ENCODE data around the gene BRSK1.

BRSK1 gene

GRCh38 chr19:55355213-55355821, 71.5 kb downstream of the BRSK1 start:
- no peak for DNase-seq

DNA sequence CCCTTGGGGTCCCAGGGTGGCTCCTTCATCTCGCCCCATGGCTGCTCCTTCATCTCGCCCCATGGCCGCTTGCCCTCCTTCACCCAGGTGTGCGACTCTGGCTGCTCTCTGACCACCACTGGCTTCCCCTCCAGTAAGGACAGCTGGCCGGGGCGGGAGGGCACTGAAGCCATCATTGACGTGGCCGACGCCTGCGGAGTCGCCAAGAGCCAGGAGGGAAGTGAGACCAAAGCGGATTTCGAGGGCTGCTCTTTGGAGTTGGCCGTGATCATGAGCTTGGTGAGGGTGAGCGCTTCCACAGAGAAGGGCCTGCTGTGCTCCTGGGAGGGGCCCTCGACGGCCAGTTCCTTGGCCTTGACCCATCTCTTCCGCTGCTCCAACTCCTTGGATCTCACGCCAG, 74.7 kb downstream of the BRSK1 start:
- no peak for DNase-seq

GRCh38 chr19:55358943-55359908, 75.4 kb downstream of the BRSK1 start:
- no peak for DNase-seq

GRCh38 chr19:55360902-55361301, 77.1 kb downstream of the BRSK1 start:
- no peak for DNase-seq
